Kidney (tissue), 14 donors: ENCODE results near the gene SMAGP. TPM values are rescaled to one million over a fixed set of nuclear protein-coding genes. Genes with fewer than 3 reads are reported as not detected.

ENCODE experiments used
- DNase-seq, 5 donors: peaks; one replicate each; pipeline ENCODE4 v3.0.0-alpha.2; 2013 to 2020
- FAIRE-seq: peaks from 2 replicates; lab custom pipeline; 2012; peaks lifted over from hg19 to GRCh38; lab: Jason Lieb, UNC
- H3K27ac ChIP-seq, 2 donors: one replicate each; pipeline ENCODE4 v1.7.0; 2013; ENCODE audit warnings: low read depth in 2 of 2, low read length in 2 of 2, inconsistent platforms in 1 of 2
- H3K27me3 ChIP-seq: one replicate; pipeline ENCODE4 v1.7.1; 2013; ENCODE audit warnings: low read length, inconsistent platforms; ENCODE audit not compliant: control insufficient read depth, insufficient read depth
- H3K36me3 ChIP-seq, 3 donors: one replicate each; pipeline versions ENCODE4 v1.7.0 to v1.7.1; 2013; ENCODE audit warnings: low read length in 3 of 3, control low read depth in 1 of 3, inconsistent platforms in 1 of 3; ENCODE audit not compliant: insufficient read depth in 3 of 3, control insufficient read depth in 2 of 3
- H3K4me1 ChIP-seq, 3 donors: one replicate each; pipeline versions ENCODE4 v1.7.0 to v1.7.1; 2013; ENCODE audit warnings: low read length in 3 of 3, inconsistent platforms in 1 of 3, low read depth in 1 of 3; ENCODE audit not compliant: control insufficient read depth in 2 of 3, insufficient read depth in 2 of 3
- H3K4me3 ChIP-seq, 3 donors: one replicate each; pipeline versions ENCODE4 v1.7.0 to v1.8.1; 2013; ENCODE audit warnings: low read length in 3 of 3, control low read depth in 1 of 3, inconsistent platforms in 1 of 3
- H3K9ac ChIP-seq, 3 donors: one replicate each; pipeline versions ENCODE4 v1.7.0 to v1.7.1; 2013; ENCODE audit warnings: low read length in 3 of 3, control low read depth in 1 of 3, inconsistent platforms in 1 of 3
- H3K9me3 ChIP-seq, 3 donors: one replicate each; pipeline versions ENCODE4 v1.7.0 to v1.7.1; 2013; ENCODE audit warnings: low read length in 3 of 3, control low read depth in 1 of 3, inconsistent platforms in 1 of 3; ENCODE audit not compliant: control insufficient read depth in 2 of 3, insufficient read depth in 1 of 3
- intact Hi-C: fragments of 100-400 bp; cut with DNase I; formaldehyde crosslinking; loops from one replicate; pipeline ENCODE4 v1.11.1; 2022
- polyA plus RNA-seq: library from polyadenylated mRNA; stranded (reverse); fragments of 350-450 nt; fragmentation: Illumina TruSeq; extraction: RNeasy Lipid Tissue Mini Kit (QIAGEN cat#74804); gene quantifications from one replicate; pipeline ENCODE4 v1.2.3, GENCODE V29; 2014; ENCODE audit warnings: low read depth, low replicate concordance; ENCODE audit not compliant: insufficient read depth
- total RNA-seq: library from RNA; stranded (reverse); fragmentation: NEBNext Ultra II Directional; extraction: Animal tissue kit (Norgen Biotek cat#: 25700); gene quantifications from one replicate; pipeline ENCODE4 v1.2.1, GENCODE V29; 2021
- TF ChIP-seq, protein P1 (sequence below): IDR thresholded peaks from 3 replicates; pipeline ENCODE4 v1.5.1; 2012; ENCODE audit warnings: mild to moderate bottlenecking, moderate library complexity, borderline replicate concordance; ENCODE audit not compliant: insufficient read depth; ENCODE audit errors: extremely low read depth
- donor health status: control.
- donor health status: control.
- donor health status: control.
- donor health status: control.
- donor health status: control.
- donor health status: DM: yes; HTN: yes; CAD: no.
- donor health status: Normal renal cell carcinoma (clear cell type).

The SMAGP gene
- total and polyA plus RNA-seq, 2 donors from 2014 or later, result 22.8 to 28.5 TPM

DNA sequence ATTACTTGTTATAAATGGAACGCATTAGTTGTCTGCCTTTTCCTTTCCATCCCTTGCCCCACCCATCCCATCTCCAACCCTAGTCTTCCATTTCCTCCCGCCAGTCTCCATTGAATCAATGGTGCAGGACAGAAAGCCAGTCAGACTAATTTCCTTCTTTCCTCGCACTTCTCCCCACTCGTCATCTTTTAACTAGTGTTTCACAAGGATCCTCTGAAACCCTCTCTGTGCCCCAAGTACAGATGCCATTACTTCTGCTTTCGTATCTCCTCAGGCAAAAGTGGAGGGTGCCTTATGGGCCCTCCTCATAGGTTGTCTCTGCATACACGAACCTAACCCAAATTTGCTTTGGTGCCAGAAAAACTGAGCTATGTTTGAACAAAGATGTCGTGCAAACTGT lies 27.3 kb downstream of the SMAGP start:
- no peak overlapping the region for H3K4me3 ChIP-seq
- no peak overlapping the region for H3K9ac ChIP-seq
- TF ChIP-seq, protein P1, sequence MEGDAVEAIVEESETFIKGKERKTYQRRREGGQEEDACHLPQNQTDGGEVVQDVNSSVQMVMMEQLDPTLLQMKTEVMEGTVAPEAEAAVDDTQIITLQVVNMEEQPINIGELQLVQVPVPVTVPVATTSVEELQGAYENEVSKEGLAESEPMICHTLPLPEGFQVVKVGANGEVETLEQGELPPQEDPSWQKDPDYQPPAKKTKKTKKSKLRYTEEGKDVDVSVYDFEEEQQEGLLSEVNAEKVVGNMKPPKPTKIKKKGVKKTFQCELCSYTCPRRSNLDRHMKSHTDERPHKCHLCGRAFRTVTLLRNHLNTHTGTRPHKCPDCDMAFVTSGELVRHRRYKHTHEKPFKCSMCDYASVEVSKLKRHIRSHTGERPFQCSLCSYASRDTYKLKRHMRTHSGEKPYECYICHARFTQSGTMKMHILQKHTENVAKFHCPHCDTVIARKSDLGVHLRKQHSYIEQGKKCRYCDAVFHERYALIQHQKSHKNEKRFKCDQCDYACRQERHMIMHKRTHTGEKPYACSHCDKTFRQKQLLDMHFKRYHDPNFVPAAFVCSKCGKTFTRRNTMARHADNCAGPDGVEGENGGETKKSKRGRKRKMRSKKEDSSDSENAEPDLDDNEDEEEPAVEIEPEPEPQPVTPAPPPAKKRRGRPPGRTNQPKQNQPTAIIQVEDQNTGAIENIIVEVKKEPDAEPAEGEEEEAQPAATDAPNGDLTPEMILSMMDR, result no peak
- peaks cover 3 to 36% (median 12%) of the 10 kb centered on the region in 3 donors for H3K4me1 ChIP-seq
- no peak overlapping the region for H3K27ac ChIP-seq
- FAIRE-seq (no peak), DNase-seq (no peak)
- H3K9me3 ChIP-seq, result no peaks in the 10 kb centered on the region
- no peaks in the 10 kb centered on the region for H3K27me3 ChIP-seq
- peaks cover 4 to 41% (median 23%) of the 10 kb centered on the region in 3 donors for H3K36me3 ChIP-seq
- intact Hi-C loops, result no loop called here

DNA sequence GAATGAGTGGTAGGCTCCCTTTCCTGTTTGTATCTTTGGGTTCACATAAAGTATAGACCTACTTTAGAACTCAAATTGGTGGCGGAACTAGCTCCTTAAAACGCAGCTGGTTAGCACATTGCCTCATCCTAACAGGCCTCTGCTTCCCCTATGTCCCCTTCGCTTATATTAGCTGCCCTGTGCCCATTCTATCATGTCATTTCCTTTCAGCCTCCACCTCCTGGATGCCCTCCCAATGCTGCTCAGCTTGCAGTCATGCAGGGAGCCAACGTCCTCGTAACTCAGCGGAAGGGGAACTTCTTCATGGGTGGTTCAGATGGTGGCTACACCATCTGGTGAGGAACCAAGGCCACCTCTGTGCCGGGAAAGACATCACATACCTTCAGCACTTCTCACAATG lies 28.1 kb downstream of the SMAGP start:
- no peak for FAIRE-seq
- H3K4me1 ChIP-seq, result peaks cover 3 to 32% (median 12%) of the 10 kb centered on the region in 3 donors

DNA sequence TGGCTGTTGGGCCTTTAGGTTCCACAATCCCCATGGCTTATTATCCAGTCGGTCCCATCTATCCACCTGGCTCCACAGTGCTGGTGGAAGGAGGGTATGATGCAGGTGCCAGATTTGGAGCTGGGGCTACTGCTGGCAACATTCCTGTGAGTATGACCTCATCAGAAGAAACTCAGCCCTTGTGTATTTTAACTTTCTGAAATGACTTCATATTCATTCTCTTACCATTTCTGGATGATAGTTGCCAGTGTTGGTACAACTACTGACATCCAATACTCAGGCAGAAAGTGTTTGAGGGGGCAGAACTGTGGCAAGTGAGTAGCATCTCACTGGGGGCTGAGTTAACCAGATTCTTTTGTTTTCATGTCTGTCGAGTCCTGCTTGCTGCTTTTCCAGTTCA lies 29.2 kb downstream of the SMAGP start:
- no peaks in the 10 kb centered on the region for H3K9me3 ChIP-seq
- no peaks in the 10 kb centered on the region for H3K27me3 ChIP-seq
- DNase-seq, result no peak
- H3K36me3 ChIP-seq, result peaks cover 4 to 38% (median 23%) of the 10 kb centered on the region in 3 donors
- H3K4me1 ChIP-seq, result peaks cover 0 to 27% (median 8%) of the 10 kb centered on the region in 3 donors
- H3K27ac ChIP-seq, result no peak overlapping the region
- H3K4me3 ChIP-seq, result no peak overlapping the region
- FAIRE-seq, result no peak
- H3K9ac ChIP-seq, result no peak overlapping the region
- intact Hi-C loops, result no loop called here
- TF ChIP-seq, protein P1, result no peak

More for the DNA sequence above, 28.1 kb downstream of the SMAGP start:
- intact Hi-C loops, result no loop called here
- H3K27ac ChIP-seq, result no peak overlapping the region
- no peak overlapping the region for H3K9ac ChIP-seq
- no peak overlapping the region for H3K4me3 ChIP-seq
- H3K36me3 ChIP-seq, result peaks cover 4 to 41% (median 23%) of the 10 kb centered on the region in 3 donors
- no peaks in the 10 kb centered on the region for H3K9me3 ChIP-seq
- no peaks in the 10 kb centered on the region for H3K27me3 ChIP-seq
- no peak for DNase-seq
- TF ChIP-seq, protein P1, result no peak
